ENCODE data around the gene COX7A2. TPM values are rescaled to one million over a fixed set of nuclear protein-coding genes. Genes with fewer than 3 reads are reported as not detected.

COX7A2 gene
- total and polyA plus RNA-seq, 10 of the 15 experiments (the other 5 are each of a cell fraction or from before 2014, with no cell fraction given) = 199 to 1,834 (median 576) TPM

- BruUV-seq (replicated peaks) = no TSS peak
- H3K9me3 ChIP-seq (replicated peaks; ENCODE audit: control insufficient read depth, insufficient read depth, low read length) = no peaks in the 10 kb centered on the region
- no peaks in the 10 kb centered on the region for H3K27me3 ChIP-seq (replicated peaks in 1 of 2; ENCODE audit: control insufficient read depth in 2 of 2, insufficient read depth in 2 of 2, low read length in 1 of 2)
- H3K9ac ChIP-seq (ENCODE audit: control insufficient read depth, insufficient read depth, low read length) = no peak overlapping the region
- no peak overlapping the region for H3K27ac ChIP-seq (ENCODE audit: control insufficient read depth, insufficient read depth)
- no peak for TF ChIP-seq CBX5 (IDR thresholded peaks at IDR 0.05; ENCODE audit: low read depth)
- TF ChIP-seq STAT1 (conservative IDR thresholded peaks at IDR 0.05) = no peak
- TF ChIP-seq PML (IDR thresholded peaks at IDR 0.05; ENCODE audit: low read length) = no peak
- no peak for TF ChIP-seq RBBP5 (conservative IDR thresholded peaks at IDR 0.05)
- TF ChIP-seq PKNOX1 (IDR thresholded peaks at IDR 0.05) = no peak
- no peak for TF ChIP-seq BCL3 (IDR thresholded peaks at IDR 0.05; ENCODE audit: borderline replicate concordance, insufficient read depth, low read depth, low read length, poor library complexity, severe bottlenecking)
- no peak for TF ChIP-seq SIX5 (IDR thresholded peaks at IDR 0.05; ENCODE audit: low read depth, low read length, severe bottlenecking)
- no peak for ATAC-seq
- intact Hi-C loops (cut with micrococcal nuclease; ENCODE audit: unreplicated experiment) (no loop called here), in situ Hi-C loops (cut with MboI) (no loop called here)
- no peaks in the 10 kb centered on the region for H3K4me1 ChIP-seq (ENCODE audit: control insufficient read depth, insufficient read depth, low read length)
- no peaks in the 10 kb centered on the region for H4K20me1 ChIP-seq (ENCODE audit: control insufficient read depth, insufficient read depth)
- POLR2A ChIA-PET = no interaction called here
- no peaks in the 10 kb centered on the region for H3K36me3 ChIP-seq (ENCODE audit: control insufficient read depth in 2 of 2, insufficient read depth in 2 of 2, low read length in 1 of 2)
- RAD21 ChIA-PET (ENCODE audit: unreplicated experiment) = no interaction called here
- no peak overlapping the region for H2AFZ ChIP-seq (ENCODE audit: control insufficient read depth, low read depth, low read length)
- no peak for DNase-seq (ENCODE audit: low read depth, low spot score)
- no peak for FAIRE-seq
- H3K79me2 ChIP-seq (ENCODE audit: control insufficient read depth, insufficient read depth, low read length) = no peaks in the 10 kb centered on the region
- CTCF ChIA-PET = interaction anchor here (1.7 kb wide), 1 partner anchor 13 kb away, joined by 6 read pairs; no protein-coding TSS in a partner anchor
- H3K4me3 ChIP-seq = no peak overlapping the region
- SMC1A ChIA-PET (ENCODE audit: uncharacterized antibody, unreplicated experiment) = no interaction called here
- H3K4me2 ChIP-seq (ENCODE audit: control insufficient read depth, insufficient read depth) = no peak overlapping the region
- WGBS (ENCODE audit: insufficient coverage, insufficient replicate concordance, low lambda C conversion rate, missing lambda C conversion rate) = 0% methylated on average over 2 of the region's 2 CpGs
These were observed 47.4 kb downstream of the COX7A2 start for GRCh38 chr6:75196081-75196687.

Measured in GM12878 (cell line).